GM19452 (cell line): ENCODE data around the gene PDE3A.
"Not testable (repeated sequence)": the region's sequence is repeated elsewhere in the genome, so short reads cannot be mapped to it uniquely, and the experiment has no call there.

ENCODE experiments used
- ATAC-seq: cut with Tn5 transposase; IDR thresholded peaks from one replicate; pipeline ENCODE4 v1.9.1; 2021; ENCODE audit not compliant: unreplicated experiment

The PDE3A gene

GRCh38 chr12:20368114-20368650 lies at the start of gene PDE3A:
TSS of gene PDE3A (plus strand) at chr12:20368537. CDS start at chr12:20369285, 748 bp downstream.
- ATAC-seq, result no peak

- no peak for ATAC-seq
Observed at GRCh38 chr12:20319366-20319765, 49.0 kb upstream of the PDE3A start.

GRCh38 chr12:20320552-20320951 lies 47.8 kb upstream of the PDE3A start:
- no peak for ATAC-seq

GRCh38 chr12:20330826-20331505 lies 37.4 kb upstream of the PDE3A start:
- not testable (repeated sequence) for ATAC-seq

GRCh38 chr12:20339060-20339459 lies 29.3 kb upstream of the PDE3A start:
- no peak for ATAC-seq

GRCh38 chr12:20342111-20342510 lies 26.2 kb upstream of the PDE3A start:
- no peak for ATAC-seq

GRCh38 chr12:20345866-20346265 lies 22.5 kb upstream of the PDE3A start:
- no peak for ATAC-seq

GRCh38 chr12:20350026-20350425 lies 18.3 kb upstream of the PDE3A start:
- ATAC-seq, result no peak

GRCh38 chr12:20350495-20350894 lies 17.8 kb upstream of the PDE3A start:
- no peak for ATAC-seq

GRCh38 chr12:20351406-20351805 lies 16.9 kb upstream of the PDE3A start:
- no peak for ATAC-seq

GRCh38 chr12:20356048-20356447 lies 12.3 kb upstream of the PDE3A start:
- no peak for ATAC-seq

GRCh38 chr12:20360407-20360806 lies 7.9 kb upstream of the PDE3A start:
- ATAC-seq, result no peak

GRCh38 chr12:20361416-20361815 lies 6.9 kb upstream of the PDE3A start:
- no peak for ATAC-seq

- no peak for ATAC-seq
Observed at GRCh38 chr12:20364501-20364900, 3.8 kb upstream of the PDE3A start.

GRCh38 chr12:20366776-20367409 lies 1.4 kb upstream of the PDE3A start:
- ATAC-seq, result no peak

- no peak for ATAC-seq
Observed at GRCh38 chr12:20367583-20368113, 689 bp upstream of the PDE3A start.

- ATAC-seq, result no peak
Observed at GRCh38 chr12:20368651-20369304, 441 bp downstream of the PDE3A start.

GRCh38 chr12:20369305-20370013 lies 1.1 kb downstream of the PDE3A start:
- ATAC-seq, result no peak

GRCh38 chr12:20370014-20370386 lies 1.7 kb downstream of the PDE3A start:
- no peak for ATAC-seq

GRCh38 chr12:20370866-20371519 lies 2.7 kb downstream of the PDE3A start:
- ATAC-seq, result no peak
